Smooth muscle cell (in vitro differentiated cells): Measurements from ENCODE around the gene PDLIM3. TPM values are rescaled to one million over a fixed set of nuclear protein-coding genes. Genes with fewer than 3 reads are reported as not detected.
A peak's percentile ranks its signal among the peaks of the same experiment; 100 is the strongest.

Source experiments
- DNase-seq: peaks from one replicate; lab custom pipeline; 2025; ENCODE audit not compliant: unreplicated experiment; lab: John Stamatoyannopoulos, UW
- H2AFZ ChIP-seq: fragments of 200-600 bp; sonication (generic); 2 replicates; pipeline ENCODE4 v1.6.0; 2016; ENCODE audit warnings: antibody characterized with exemption, low read depth, mild to moderate bottlenecking
- H3F3A ChIP-seq: fragments of 200-600 bp; sonication (generic); 2 replicates; pipeline ENCODE4 v1.6.0; 2017; ENCODE audit warnings: antibody characterized with exemption, low read depth
- H3K27ac ChIP-seq: fragments of 200-600 bp; sonication (generic); 2 replicates; pipeline ENCODE4 v1.5.1; 2016; ENCODE audit warnings: low read depth, mild to moderate bottlenecking
- H3K27me3 ChIP-seq: fragments of 200-600 bp; sonication (generic); 2 replicates; pipeline ENCODE4 v1.6.1; 2016; ENCODE audit warnings: low read depth, mild to moderate bottlenecking
- H3K36me3 ChIP-seq: fragments of 200-600 bp; sonication (generic); 2 replicates; pipeline ENCODE4 v1.5.1; 2016; ENCODE audit warnings: low read depth
- H3K4me1 ChIP-seq: fragments of 200-600 bp; sonication (generic); 2 replicates; pipeline ENCODE4 v1.5.1; 2016; ENCODE audit warnings: low read depth
- H3K4me2 ChIP-seq: fragments of 200-600 bp; sonication (generic); 2 replicates; pipeline ENCODE4 v1.6.0; 2016; ENCODE audit warnings: mild to moderate bottlenecking
- H3K4me3 ChIP-seq: fragments of 200-600 bp; sonication (generic); 2 replicates; pipeline ENCODE4 v1.5.1; 2016; ENCODE audit warnings: mild to moderate bottlenecking
- H3K79me2 ChIP-seq: fragments of 200-600 bp; sonication (generic); 2 replicates; pipeline ENCODE4 v1.6.0; 2016; ENCODE audit warnings: low read depth, mild to moderate bottlenecking
- H3K9ac ChIP-seq: fragments of 200-600 bp; sonication (generic); 2 replicates; pipeline ENCODE4 v1.6.0; 2016; ENCODE audit warnings: low read depth
- H3K9me3 ChIP-seq: fragments of 200-600 bp; sonication (generic); replicated peaks from 2 replicates; pipeline ENCODE4 v1.5.1; 2016; ENCODE audit warnings: low read depth
- H4K20me1 ChIP-seq: fragments of 200-600 bp; sonication (generic); 2 replicates; pipeline ENCODE4 v1.6.0; 2016; ENCODE audit warnings: low read depth
- whole genome bisulfite sequencing: methylation state at CpG from one replicate; pipeline ENCODE4 v1.1.7; 2016; ENCODE audit warnings: low lambda C conversion rate; 5-methylcytosine and 5-hydroxymethylcytosine counted together
- polyA plus RNA-seq: library from polyadenylated mRNA; unstranded; fragments of >200 nt; fragmentation: Nextera tagmentation; extraction: Ambion mirVana; gene quantifications from 2 replicates; pipeline ENCODE4 v1.2.1, GENCODE V29; 2016
- total RNA-seq: library from RNA; depleted of rRNA; stranded (reverse); fragments of >200 nt; gene quantifications from 2 replicates; pipeline ENCODE4 v1.2.3, GENCODE V29; 2014
- TF ChIP-seq, protein P1 (sequence below): fragments of 200-600 bp; sonication (generic); IDR thresholded peaks from 2 replicates; pipeline ENCODE4 v1.5.1; 2017; ENCODE audit warnings: borderline replicate concordance, mild to moderate bottlenecking, antibody characterized with exemption; ENCODE audit not compliant: insufficient read depth, poor library complexity, severe bottlenecking

The PDLIM3 gene
- total and polyA plus RNA-seq, 2 experiments from 2014 or later: 356 to 691 TPM

DNA sequence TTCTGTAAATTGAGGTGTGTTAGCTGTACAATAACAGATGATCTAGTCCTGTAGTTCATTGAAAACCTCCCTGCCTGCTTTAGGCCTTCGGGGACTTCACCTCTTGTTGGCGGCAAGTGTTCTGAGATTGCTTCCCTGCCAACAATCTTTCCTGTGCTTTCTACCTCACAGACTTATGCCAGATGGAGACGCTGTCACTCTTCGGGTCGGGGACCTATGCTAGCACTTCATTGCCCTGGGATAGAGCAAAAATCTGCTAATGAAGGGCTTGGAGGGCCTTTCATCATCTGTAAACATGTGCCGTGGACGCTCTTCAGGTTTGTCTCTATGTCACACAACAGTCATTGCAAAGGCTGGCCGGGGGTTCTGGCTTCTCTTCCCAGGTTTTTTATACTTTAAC lies 4.7 kb upstream of the PDLIM3 start:
- Histone ChIP-seq H3K4me2 (no peak overlapping the region), H3K79me2 (peaks cover 4% of the 10 kb centered on the region), H3F3A (peaks cover 5% of the 10 kb centered on the region), H3K4me3 (no peak overlapping the region), H3K27me3 (no peaks in the 10 kb centered on the region), H4K20me1 (peaks cover 1% of the 10 kb centered on the region), H3K9me3 (no peaks in the 10 kb centered on the region), H3K27ac (no peak overlapping the region), H3K4me1 (peaks cover 4% of the 10 kb centered on the region), H3K9ac (no peak overlapping the region), H3K36me3 (no peaks in the 10 kb centered on the region), H2AFZ (no peak overlapping the region)
- TF ChIP-seq, protein P1, sequence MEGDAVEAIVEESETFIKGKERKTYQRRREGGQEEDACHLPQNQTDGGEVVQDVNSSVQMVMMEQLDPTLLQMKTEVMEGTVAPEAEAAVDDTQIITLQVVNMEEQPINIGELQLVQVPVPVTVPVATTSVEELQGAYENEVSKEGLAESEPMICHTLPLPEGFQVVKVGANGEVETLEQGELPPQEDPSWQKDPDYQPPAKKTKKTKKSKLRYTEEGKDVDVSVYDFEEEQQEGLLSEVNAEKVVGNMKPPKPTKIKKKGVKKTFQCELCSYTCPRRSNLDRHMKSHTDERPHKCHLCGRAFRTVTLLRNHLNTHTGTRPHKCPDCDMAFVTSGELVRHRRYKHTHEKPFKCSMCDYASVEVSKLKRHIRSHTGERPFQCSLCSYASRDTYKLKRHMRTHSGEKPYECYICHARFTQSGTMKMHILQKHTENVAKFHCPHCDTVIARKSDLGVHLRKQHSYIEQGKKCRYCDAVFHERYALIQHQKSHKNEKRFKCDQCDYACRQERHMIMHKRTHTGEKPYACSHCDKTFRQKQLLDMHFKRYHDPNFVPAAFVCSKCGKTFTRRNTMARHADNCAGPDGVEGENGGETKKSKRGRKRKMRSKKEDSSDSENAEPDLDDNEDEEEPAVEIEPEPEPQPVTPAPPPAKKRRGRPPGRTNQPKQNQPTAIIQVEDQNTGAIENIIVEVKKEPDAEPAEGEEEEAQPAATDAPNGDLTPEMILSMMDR: no peak
- DNase-seq: no peak
- WGBS: 84% methylated on average over 8 of the region's 8 CpGs

DNA sequence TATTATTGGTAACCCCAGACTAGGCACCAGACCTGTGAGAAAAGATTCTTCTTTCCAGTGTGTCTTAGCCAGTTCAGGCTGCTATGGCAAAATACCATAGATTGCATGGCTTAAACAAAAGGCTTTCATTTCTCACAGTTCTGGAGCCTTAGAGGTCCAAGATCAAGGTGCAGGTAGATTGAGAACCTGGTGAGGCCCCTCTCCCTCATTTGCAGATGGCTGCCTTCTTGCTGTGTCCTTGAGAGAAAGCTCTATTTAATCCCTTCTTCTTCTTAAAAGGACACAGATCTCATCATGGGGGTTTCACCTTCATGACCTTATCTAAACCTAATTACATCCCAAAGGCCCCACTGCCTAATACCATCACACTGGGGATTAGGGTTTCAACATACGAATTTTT lies 3.5 kb upstream of the PDLIM3 start:
- H3K27me3 ChIP-seq: no peaks in the 10 kb centered on the region
- no peak overlapping the region for H3K27ac ChIP-seq
- H3K9ac ChIP-seq: no peak overlapping the region
- peaks cover 4% of the 10 kb centered on the region for H3K4me1 ChIP-seq
- DNase-seq: no peak
- H3F3A ChIP-seq: peaks cover 5% of the 10 kb centered on the region
- H3K4me3 ChIP-seq: no peak overlapping the region
- no peak overlapping the region for H2AFZ ChIP-seq
- peaks cover 16% of the 10 kb centered on the region for H3K79me2 ChIP-seq
- H3K9me3 ChIP-seq: no peaks in the 10 kb centered on the region
- H3K36me3 ChIP-seq: no peaks in the 10 kb centered on the region
- peaks cover 14% of the 10 kb centered on the region for H4K20me1 ChIP-seq
- H3K4me2 ChIP-seq: no peak overlapping the region
- TF ChIP-seq, protein P1: no peak
- 61% methylated on average over 1 of the region's 1 CpG for WGBS

DNA sequence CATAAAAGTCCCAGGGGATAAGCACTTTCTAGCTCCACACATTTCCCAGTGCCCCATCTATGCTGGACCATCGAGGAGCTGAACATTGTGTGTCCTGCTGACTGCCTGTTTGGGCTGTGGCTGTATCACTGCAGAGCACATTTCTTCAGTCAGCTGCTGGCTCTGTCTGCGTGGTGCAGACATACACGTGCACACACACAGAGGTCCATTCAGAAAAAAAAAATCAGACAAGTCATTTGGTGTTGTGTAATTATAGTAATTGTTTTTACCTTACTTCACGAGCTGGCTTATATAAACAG lies 1.1 kb upstream of the PDLIM3 start:
- Histone ChIP-seq H3K79me2 (peaks cover 41% of the 10 kb centered on the region), H3K27ac (no peak overlapping the region), H3K4me1 (peaks cover 4% of the 10 kb centered on the region), H3K27me3 (no peaks in the 10 kb centered on the region), H3F3A (peaks cover 5% of the 10 kb centered on the region), H3K4me2 (peak overlapping the region; percentile 93), H3K9me3 (no peaks in the 10 kb centered on the region), H3K4me3 (peak overlapping the region; percentile 99), H3K9ac (no peak overlapping the region), H3K36me3 (no peaks in the 10 kb centered on the region), H2AFZ (no peak overlapping the region), H4K20me1 (peaks cover 38% of the 10 kb centered on the region)
- WGBS: 12% methylated on average over 4 of the region's 4 CpGs
- no peak for DNase-seq
- TF ChIP-seq, protein P1: no peak

DNA sequence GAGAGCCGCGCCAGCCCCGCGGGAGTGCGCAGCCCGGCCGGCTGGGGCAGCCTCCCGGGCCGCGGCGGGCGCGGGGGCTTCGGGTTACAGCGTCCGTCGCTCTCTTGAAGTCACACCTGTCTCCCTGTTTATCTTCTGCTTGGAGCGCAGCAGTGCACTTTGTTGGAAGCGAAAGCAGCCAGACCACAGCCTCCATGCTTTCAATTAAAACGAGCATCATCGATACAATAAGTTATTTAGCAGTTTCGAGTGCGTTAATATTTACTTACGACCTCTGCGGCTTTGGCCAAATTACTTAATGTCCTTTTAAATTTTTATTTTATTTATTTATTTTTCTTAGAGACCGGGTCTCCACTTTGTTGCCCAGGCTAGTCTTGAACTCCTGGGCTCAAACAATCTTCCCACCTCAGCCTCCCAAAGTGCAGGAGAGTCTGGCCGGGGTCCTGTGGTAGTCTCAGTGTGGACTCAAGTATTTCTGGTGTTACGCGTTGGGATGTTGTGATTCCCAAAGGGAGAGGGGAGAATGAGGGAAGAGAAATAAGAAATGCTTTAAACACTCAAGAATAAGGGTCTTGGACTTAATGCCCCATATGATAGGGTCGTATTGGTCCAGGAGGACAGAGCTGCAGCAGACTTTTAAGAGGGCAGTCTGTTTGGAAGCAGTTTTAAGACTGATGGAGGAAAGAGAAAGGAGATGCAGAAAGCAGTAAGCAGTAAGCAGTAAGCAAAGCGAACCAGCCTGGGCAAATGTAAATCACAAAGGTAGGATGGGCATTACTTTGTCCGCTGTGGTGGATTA lies 504 bp upstream of the PDLIM3 start:
- Histone ChIP-seq H2AFZ (no peak overlapping the region), H3K4me1 (peaks cover 5% of the 10 kb centered on the region), H4K20me1 (peaks cover 44% of the 10 kb centered on the region), H3K9me3 (no peaks in the 10 kb centered on the region), H3K4me2 (peak overlapping the region; percentile 93), H3K27me3 (no peaks in the 10 kb centered on the region), H3K79me2 (peaks cover 46% of the 10 kb centered on the region), H3K27ac (peak overlapping the region; percentile 80), H3K36me3 (no peaks in the 10 kb centered on the region), H3F3A (peaks cover 5% of the 10 kb centered on the region), H3K4me3 (peak overlapping the region; percentile 99), H3K9ac (peak overlapping the region; percentile 100)
- TF ChIP-seq, protein P1: no peak
- WGBS: 19% methylated on average over 18 of the region's 32 CpGs
- no peak for DNase-seq
